ENCODE results near the gene SIAH3.

SIAH3 gene

GRCh38 chr13:45811891-45812694 is 39.5 kb downstream of the SIAH3 start:
- H3K36me3 ChIP-seq (ENCODE audit: control insufficient read depth, insufficient read depth, low read length) = no peaks in the 10 kb centered on the region
- no peak overlapping the region for H3K4me3 ChIP-seq (ENCODE audit: low read length)
- no peaks in the 10 kb centered on the region for H3K4me1 ChIP-seq (ENCODE audit: control insufficient read depth, insufficient read depth, low read length)

DNA sequence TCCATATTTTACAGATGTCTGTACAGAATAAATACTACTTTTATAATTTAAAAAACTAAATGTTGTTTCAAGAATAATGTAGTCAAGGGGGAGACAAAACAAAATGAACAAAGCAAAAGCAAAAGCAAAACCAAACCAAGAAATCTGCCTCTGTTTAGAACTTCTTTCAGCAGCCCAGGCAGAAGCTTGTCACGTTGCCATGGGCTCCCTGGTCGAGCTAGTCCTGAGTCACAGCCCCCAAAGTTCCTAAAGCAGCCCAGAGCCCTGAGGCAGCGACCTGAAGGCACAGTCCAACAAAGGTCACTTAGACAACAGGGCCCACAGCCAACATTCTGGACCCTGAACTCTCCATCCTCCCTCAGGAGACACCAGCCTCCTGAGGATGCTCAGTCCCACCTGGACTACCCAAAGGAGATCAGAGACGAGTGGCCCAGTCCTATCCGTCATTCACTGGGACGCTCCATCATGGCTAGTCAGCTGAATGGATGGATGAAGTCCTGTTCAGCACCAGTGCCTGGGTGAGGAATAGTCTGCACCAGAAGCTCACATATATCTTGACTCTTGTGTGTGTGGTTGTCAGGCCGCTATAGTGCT is 41.7 kb downstream of the SIAH3 start:
- no peaks in the 10 kb centered on the region for H3K36me3 ChIP-seq (ENCODE audit: control insufficient read depth, insufficient read depth, low read length)
- no peak overlapping the region for H3K9ac ChIP-seq (ENCODE audit: low read length)
- H3K9me3 ChIP-seq (ENCODE audit: control insufficient read depth, low read length) = no peaks in the 10 kb centered on the region
- no peak overlapping the region for H3K4me3 ChIP-seq (ENCODE audit: low read length)
- no peaks in the 10 kb centered on the region for H3K4me1 ChIP-seq (ENCODE audit: control insufficient read depth, insufficient read depth, low read length)
- H3K27me3 ChIP-seq (ENCODE audit: control insufficient read depth, insufficient read depth, low read length) = no peaks in the 10 kb centered on the region

More at GRCh38 chr13:45811891-45812694, 39.5 kb downstream of the SIAH3 start:
- Histone ChIP-seq H3K9me3 (ENCODE audit: control insufficient read depth, low read length) (no peaks in the 10 kb centered on the region), H3K27me3 (ENCODE audit: control insufficient read depth, insufficient read depth, low read length) (no peaks in the 10 kb centered on the region), H3K9ac (ENCODE audit: low read length) (no peak overlapping the region)

- Histone ChIP-seq H3K36me3 (ENCODE audit: control insufficient read depth, insufficient read depth, low read length) (no peaks in the 10 kb centered on the region), H3K4me3 (ENCODE audit: low read length) (no peak overlapping the region), H3K4me1 (ENCODE audit: control insufficient read depth, insufficient read depth, low read length) (no peaks in the 10 kb centered on the region), H3K27me3 (ENCODE audit: control insufficient read depth, insufficient read depth, low read length) (no peaks in the 10 kb centered on the region), H3K9ac (ENCODE audit: low read length) (no peak overlapping the region), H3K9me3 (ENCODE audit: control insufficient read depth, low read length) (no peaks in the 10 kb centered on the region)
Observed at GRCh38 chr13:45808925-45809324, 42.6 kb downstream of the SIAH3 start.

- Histone ChIP-seq H3K4me3 (ENCODE audit: low read length) (no peak overlapping the region), H3K36me3 (ENCODE audit: control insufficient read depth, insufficient read depth, low read length) (no peaks in the 10 kb centered on the region), H3K9ac (ENCODE audit: low read length) (no peak overlapping the region), H3K27me3 (ENCODE audit: control insufficient read depth, insufficient read depth, low read length) (no peaks in the 10 kb centered on the region), H3K4me1 (ENCODE audit: control insufficient read depth, insufficient read depth, low read length) (no peaks in the 10 kb centered on the region), H3K9me3 (ENCODE audit: control insufficient read depth, low read length) (no peaks in the 10 kb centered on the region)
Observed at GRCh38 chr13:45807520-45808099, 43.9 kb downstream of the SIAH3 start.

DNA sequence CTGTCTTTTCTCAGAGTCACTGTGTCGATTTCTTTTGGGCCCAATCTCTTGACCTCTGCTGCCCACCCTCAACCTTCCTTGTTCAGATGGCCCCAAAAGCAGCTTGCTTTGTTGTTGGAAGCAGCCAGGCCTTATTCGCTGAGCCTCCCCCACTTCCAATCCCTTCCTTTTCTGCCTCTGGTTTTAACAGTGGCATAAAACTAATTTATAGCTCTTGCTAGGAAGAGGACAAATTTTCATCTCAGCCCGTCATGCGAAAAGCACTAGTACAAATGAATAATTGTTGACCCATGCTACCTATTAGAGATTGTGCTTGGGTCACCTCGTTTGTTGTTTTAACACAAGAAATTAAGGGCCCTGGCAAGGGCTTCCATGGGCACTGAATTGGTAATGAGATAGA is 51.1 kb downstream of the SIAH3 start:
- Histone ChIP-seq H3K36me3 (ENCODE audit: control insufficient read depth, insufficient read depth, low read length) (no peaks in the 10 kb centered on the region), H3K4me3 (ENCODE audit: low read length) (no peak overlapping the region), H3K9me3 (ENCODE audit: control insufficient read depth, low read length) (no peaks in the 10 kb centered on the region), H3K9ac (ENCODE audit: low read length) (no peak overlapping the region), H3K27me3 (ENCODE audit: control insufficient read depth, insufficient read depth, low read length) (no peaks in the 10 kb centered on the region), H3K4me1 (ENCODE audit: control insufficient read depth, insufficient read depth, low read length) (no peaks in the 10 kb centered on the region)

- Histone ChIP-seq H3K4me1 (ENCODE audit: control insufficient read depth, insufficient read depth, low read length) (no peaks in the 10 kb centered on the region), H3K9me3 (ENCODE audit: control insufficient read depth, low read length) (no peaks in the 10 kb centered on the region), H3K9ac (ENCODE audit: low read length) (no peak overlapping the region), H3K36me3 (ENCODE audit: control insufficient read depth, insufficient read depth, low read length) (no peaks in the 10 kb centered on the region), H3K27me3 (ENCODE audit: control insufficient read depth, insufficient read depth, low read length) (no peaks in the 10 kb centered on the region), H3K4me3 (ENCODE audit: low read length) (no peak overlapping the region)
Observed at GRCh38 chr13:45799451-45799850, 52.1 kb downstream of the SIAH3 start.

GRCh38 chr13:45798851-45799250 is 52.7 kb downstream of the SIAH3 start:
- Histone ChIP-seq H3K4me3 (ENCODE audit: low read length) (no peak overlapping the region), H3K27me3 (ENCODE audit: control insufficient read depth, insufficient read depth, low read length) (no peaks in the 10 kb centered on the region), H3K9ac (ENCODE audit: low read length) (no peak overlapping the region), H3K36me3 (ENCODE audit: control insufficient read depth, insufficient read depth, low read length) (no peaks in the 10 kb centered on the region), H3K4me1 (ENCODE audit: control insufficient read depth, insufficient read depth, low read length) (no peaks in the 10 kb centered on the region), H3K9me3 (ENCODE audit: control insufficient read depth, low read length) (no peaks in the 10 kb centered on the region)

DNA sequence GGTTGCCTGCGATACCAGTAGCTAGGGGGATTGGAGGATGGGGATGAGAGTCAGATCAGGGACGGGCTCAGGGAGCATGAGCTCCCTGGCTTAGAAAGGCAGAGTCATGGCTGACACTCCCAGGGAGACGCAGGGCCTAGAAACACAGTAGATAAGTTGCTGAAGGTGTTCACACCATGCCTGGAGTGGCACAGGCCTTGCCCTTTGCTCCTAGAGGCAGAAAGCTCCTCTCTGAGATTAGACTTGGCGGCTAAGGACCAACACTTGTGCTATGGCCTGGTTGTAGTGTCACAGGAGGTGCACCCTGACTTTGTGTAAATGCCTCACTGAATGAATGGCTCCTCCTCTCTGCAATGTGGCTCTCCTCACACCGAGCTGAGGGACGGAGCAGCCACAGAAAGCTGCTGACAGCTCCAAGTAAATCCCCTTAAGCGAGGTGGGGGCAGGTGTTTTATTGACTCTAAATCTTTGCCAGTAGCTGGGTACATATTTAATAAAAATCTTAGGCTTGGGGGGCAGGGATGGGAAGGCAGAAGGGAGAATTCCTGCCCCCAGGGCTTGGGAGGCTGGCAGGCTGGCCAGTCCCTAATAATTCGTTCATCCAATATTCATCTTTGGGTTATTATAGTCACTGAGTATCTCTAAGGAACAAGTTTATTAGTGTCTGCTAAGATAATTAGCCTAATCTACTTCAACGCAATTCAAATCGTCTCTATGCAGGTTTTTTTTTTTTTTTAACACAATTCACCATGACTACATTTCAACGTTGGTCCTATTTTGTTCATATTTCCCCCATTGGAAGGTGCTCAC is 54.9 kb downstream of the SIAH3 start:
- Histone ChIP-seq H3K9me3 (ENCODE audit: control insufficient read depth, low read length) (no peaks in the 10 kb centered on the region), H3K27me3 (ENCODE audit: control insufficient read depth, insufficient read depth, low read length) (no peaks in the 10 kb centered on the region), H3K9ac (ENCODE audit: low read length) (no peak overlapping the region), H3K36me3 (ENCODE audit: control insufficient read depth, insufficient read depth, low read length) (no peaks in the 10 kb centered on the region), H3K4me3 (ENCODE audit: low read length) (no peak overlapping the region), H3K4me1 (ENCODE audit: control insufficient read depth, insufficient read depth, low read length) (peaks cover 5% of the 10 kb centered on the region)

DNA sequence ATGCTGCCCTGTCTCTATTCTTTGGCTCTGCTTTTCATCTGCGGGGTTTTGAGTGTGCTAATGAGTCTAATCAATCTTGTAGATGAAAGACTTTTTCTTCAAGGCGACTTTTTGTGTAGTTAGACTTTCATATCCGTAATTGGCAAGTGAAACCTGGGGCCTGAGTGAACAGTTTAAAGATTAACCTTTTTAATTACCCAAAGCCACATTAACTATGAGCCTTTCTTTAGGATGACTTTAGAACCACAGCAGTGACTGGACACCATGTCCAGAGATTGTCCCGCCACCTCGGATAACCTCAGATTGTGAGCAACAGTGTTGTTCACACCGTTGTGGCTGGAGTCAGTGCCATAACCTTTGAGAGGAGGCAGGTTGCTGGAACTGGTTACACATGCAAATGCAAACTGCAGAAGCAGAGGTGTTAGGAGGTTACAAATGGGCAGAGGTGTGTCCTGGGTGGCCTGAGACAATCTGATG is 58.7 kb downstream of the SIAH3 start:
- no peak overlapping the region for H3K9ac ChIP-seq (ENCODE audit: low read length)
- H3K4me3 ChIP-seq (ENCODE audit: low read length) = no peak overlapping the region
- no peaks in the 10 kb centered on the region for H3K36me3 ChIP-seq (ENCODE audit: control insufficient read depth, insufficient read depth, low read length)
- H3K4me1 ChIP-seq (ENCODE audit: control insufficient read depth, insufficient read depth, low read length) = peaks cover 5% of the 10 kb centered on the region
- H3K9me3 ChIP-seq (ENCODE audit: control insufficient read depth, low read length) = no peaks in the 10 kb centered on the region
- H3K27me3 ChIP-seq (ENCODE audit: control insufficient read depth, insufficient read depth, low read length) = no peaks in the 10 kb centered on the region

- H3K9me3 ChIP-seq (ENCODE audit: control insufficient read depth, low read length) = no peaks in the 10 kb centered on the region
- no peaks in the 10 kb centered on the region for H3K27me3 ChIP-seq (ENCODE audit: control insufficient read depth, insufficient read depth, low read length)
- H3K9ac ChIP-seq (ENCODE audit: low read length) = no peak overlapping the region
- H3K4me1 ChIP-seq (ENCODE audit: control insufficient read depth, insufficient read depth, low read length) = peaks cover 3% of the 10 kb centered on the region
- H3K4me3 ChIP-seq (ENCODE audit: low read length) = no peak overlapping the region
- no peaks in the 10 kb centered on the region for H3K36me3 ChIP-seq (ENCODE audit: control insufficient read depth, insufficient read depth, low read length)
Observed at GRCh38 chr13:45788011-45788410, 63.5 kb downstream of the SIAH3 start.

DNA sequence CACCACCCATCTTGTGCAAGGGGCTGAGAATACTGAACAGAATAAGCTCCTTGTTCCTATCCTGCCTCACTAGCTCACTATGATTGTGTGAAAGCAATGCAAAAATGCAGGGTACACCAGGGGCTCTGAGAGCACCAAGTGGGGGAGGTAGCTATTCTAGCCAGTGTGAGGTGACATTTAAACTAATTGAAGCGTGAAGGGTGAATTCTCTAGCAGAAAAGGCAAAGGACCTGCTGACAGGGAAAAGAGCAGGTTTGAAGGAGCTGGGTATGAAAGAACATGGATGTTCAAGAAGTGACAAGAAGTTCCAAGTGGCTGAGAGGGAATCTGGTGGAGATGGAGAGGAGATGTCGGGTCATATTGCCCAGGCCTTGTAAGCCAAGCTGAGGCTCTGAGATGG is 64.2 kb downstream of the SIAH3 start:
- no peak overlapping the region for H3K4me3 ChIP-seq (ENCODE audit: low read length)
- H3K36me3 ChIP-seq (ENCODE audit: control insufficient read depth, insufficient read depth, low read length) = no peaks in the 10 kb centered on the region
- H3K9me3 ChIP-seq (ENCODE audit: control insufficient read depth, low read length) = no peaks in the 10 kb centered on the region
- H3K9ac ChIP-seq (ENCODE audit: low read length) = no peak overlapping the region
- no peaks in the 10 kb centered on the region for H3K27me3 ChIP-seq (ENCODE audit: control insufficient read depth, insufficient read depth, low read length)
- no peaks in the 10 kb centered on the region for H3K4me1 ChIP-seq (ENCODE audit: control insufficient read depth, insufficient read depth, low read length)

Measured in mucosa of stomach (tissue), 1 donor.